ENCODE measurements around the gene TEX2. TPM values are rescaled to one million over a fixed set of nuclear protein-coding genes. Genes with fewer than 3 reads are reported as not detected.

Gene TEX2
- total RNA-seq, 4 donors from 2014 or later = 26.8 to 51.7 (median 44.9) TPM

GRCh38 chr17:64155129-64155528 lies 107.9 kb downstream of the TEX2 start:
- peaks cover 0 to 30% (median 0%) of the 10 kb centered on the region in 3 donors for H3K36me3 ChIP-seq
- peaks cover 0 to 15% (median 0%) of the 10 kb centered on the region in 4 donors for H3K4me1 ChIP-seq
- H3K9me3 ChIP-seq = no peaks in the 10 kb centered on the region
- H3K27ac ChIP-seq = no peak overlapping the region
- H3K4me3 ChIP-seq = no peak overlapping the region
- TF ChIP-seq CTCF (IDR thresholded peaks at IDR 0.05) (no peak), POLR2A (IDR thresholded peaks at IDR 0.05) (no peak)
- H3K27me3 ChIP-seq = no peaks in the 10 kb centered on the region
- DNase-seq = no peak

GRCh38 chr17:64154717-64155116 lies 108.3 kb downstream of the TEX2 start:
- TF ChIP-seq POLR2A (IDR thresholded peaks at IDR 0.05) (no peak), CTCF (IDR thresholded peaks at IDR 0.05) (no peak)
- H3K4me3 ChIP-seq = no peak overlapping the region
- H3K36me3 ChIP-seq = peaks cover 0 to 31% (median 0%) of the 10 kb centered on the region in 3 donors
- H3K27ac ChIP-seq = no peak overlapping the region
- DNase-seq = no peak
- H3K27me3 ChIP-seq = no peaks in the 10 kb centered on the region
- H3K9me3 ChIP-seq = no peaks in the 10 kb centered on the region
- H3K4me1 ChIP-seq = peaks cover 0 to 16% (median 0%) of the 10 kb centered on the region in 4 donors

GRCh38 chr17:64154313-64154695 lies 108.8 kb downstream of the TEX2 start:
- no peak for DNase-seq
- Histone ChIP-seq H3K36me3 (peaks cover 0 to 31% (median 0%) of the 10 kb centered on the region in 3 donors), H3K9me3 (no peaks in the 10 kb centered on the region), H3K27ac (no peak overlapping the region), H3K4me1 (peaks cover 0 to 16% (median 0%) of the 10 kb centered on the region in 4 donors), H3K27me3 (no peaks in the 10 kb centered on the region), H3K4me3 (no peak overlapping the region)
- TF ChIP-seq CTCF (IDR thresholded peaks at IDR 0.05) (no peak), POLR2A (IDR thresholded peaks at IDR 0.05) (no peak)

GRCh38 chr17:64153565-64154312 lies 109.3 kb downstream of the TEX2 start:
- Histone ChIP-seq H3K4me1 (peaks cover 0 to 16% (median 0%) of the 10 kb centered on the region in 4 donors), H3K27ac (no peak overlapping the region), H3K4me3 (no peak overlapping the region), H3K9me3 (no peaks in the 10 kb centered on the region), H3K36me3 (peaks cover 0 to 31% (median 0%) of the 10 kb centered on the region in 3 donors), H3K27me3 (no peaks in the 10 kb centered on the region)
- no peak for DNase-seq
- TF ChIP-seq POLR2A (IDR thresholded peaks at IDR 0.05) (no peak), CTCF (IDR thresholded peaks at IDR 0.05) (no peak)

GRCh38 chr17:64152428-64153125 lies 110.5 kb downstream of the TEX2 start:
- Histone ChIP-seq H3K27ac (no peak overlapping the region), H3K36me3 (peaks cover 0 to 36% (median 0%) of the 10 kb centered on the region in 3 donors), H3K4me1 (peaks cover 0 to 18% (median 0%) of the 10 kb centered on the region in 4 donors), H3K4me3 (no peak overlapping the region), H3K27me3 (no peaks in the 10 kb centered on the region), H3K9me3 (no peaks in the 10 kb centered on the region)
- DNase-seq = no peak
- no peak for TF ChIP-seq POLR2A (IDR thresholded peaks at IDR 0.05)
- no peak for TF ChIP-seq CTCF (IDR thresholded peaks at IDR 0.05)

Data from Peyer's patch (tissue), 4 donors.